ENCODE measurements around the gene ACAA2. TPM values are rescaled to one million over a fixed set of nuclear protein-coding genes. Genes with fewer than 3 reads are reported as not detected.
"Not testable (repeated sequence)": the region's sequence is repeated elsewhere in the genome, so short reads cannot be mapped to it uniquely, and the experiment has no call there.

ACAA2 gene
- total and polyA plus RNA-seq, 4 donors, result 38.6 to 57.0 (median 47.8) TPM

DNA sequence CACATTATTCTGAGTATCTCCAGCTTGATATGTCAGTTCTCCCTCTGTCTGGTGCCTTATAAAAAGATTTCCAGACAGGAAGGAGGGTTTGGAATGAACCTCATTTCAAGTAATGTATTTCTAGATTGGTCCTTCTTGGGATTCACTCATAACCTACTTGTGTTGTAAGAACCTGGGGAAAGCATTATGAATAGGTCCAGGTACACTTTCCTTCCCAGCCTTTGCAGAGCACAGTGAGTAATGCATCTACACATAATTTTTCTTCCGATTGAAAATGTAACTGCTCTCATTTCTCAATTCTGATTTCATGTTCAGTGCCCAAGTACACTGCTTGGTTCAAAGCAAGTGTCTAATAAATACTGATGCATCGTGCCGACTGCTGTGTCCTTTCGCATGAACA, 25.0 kb upstream of the ACAA2 start:
- Histone ChIP-seq H3K27ac (ENCODE audit: low read depth, low read length) (no peak overlapping the region), H3K4me1 (ENCODE audit: control insufficient read depth, insufficient read depth, low read length) (peaks cover 5% of the 10 kb centered on the region), H3K4me3 (ENCODE audit: low read depth, low read length) (no peak overlapping the region), H3K36me3 (ENCODE audit: control insufficient read depth, insufficient read depth, low read length) (no peaks in the 10 kb centered on the region), H3K27me3 (ENCODE audit: control insufficient read depth, insufficient read depth, low read length) (no peaks in the 10 kb centered on the region), H3K9me3 (ENCODE audit: control insufficient read depth, insufficient read depth, low read length) (no peaks in the 10 kb centered on the region)
- DNase-seq (ENCODE audit: low read depth in 4 of 6, low spot score in 6 of 6), result peak in 1 of 6 donors; percentile 23
- WGBS (ENCODE audit: insufficient coverage), result 100% methylated on average over 1 of the region's 4 CpGs

DNA sequence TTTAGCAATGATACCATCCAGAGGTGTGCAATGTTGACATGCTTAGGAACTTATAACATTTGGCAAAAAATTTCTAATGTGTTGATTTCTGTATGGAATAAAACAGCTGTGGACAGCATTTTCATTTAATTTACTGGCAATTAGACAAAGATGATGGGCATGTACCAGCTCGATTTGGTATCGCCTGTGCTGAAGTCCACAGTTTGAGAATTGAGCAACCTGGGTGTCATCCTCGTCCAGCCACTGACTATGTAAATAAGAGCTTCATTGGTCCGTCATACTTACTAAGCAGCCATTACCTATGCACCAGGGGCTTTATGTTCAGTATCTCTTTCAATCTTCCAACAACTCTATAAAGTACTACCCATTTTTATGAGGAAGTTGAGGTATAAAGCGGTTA, 24.6 kb upstream of the ACAA2 start:
- H3K4me3 ChIP-seq (ENCODE audit: low read depth, low read length), result no peak overlapping the region
- no peaks in the 10 kb centered on the region for H3K36me3 ChIP-seq (ENCODE audit: control insufficient read depth, insufficient read depth, low read length)
- DNase-seq (ENCODE audit: low read depth in 4 of 6, low spot score in 6 of 6), result no peak
- H3K27me3 ChIP-seq (ENCODE audit: control insufficient read depth, insufficient read depth, low read length), result no peaks in the 10 kb centered on the region
- no peak overlapping the region for H3K27ac ChIP-seq (ENCODE audit: low read depth, low read length)
- H3K4me1 ChIP-seq (ENCODE audit: control insufficient read depth, insufficient read depth, low read length), result peaks cover 5% of the 10 kb centered on the region
- WGBS (ENCODE audit: insufficient coverage), result 89% methylated on average over 3 of the region's 5 CpGs
- H3K9me3 ChIP-seq (ENCODE audit: control insufficient read depth, insufficient read depth, low read length), result no peaks in the 10 kb centered on the region

DNA sequence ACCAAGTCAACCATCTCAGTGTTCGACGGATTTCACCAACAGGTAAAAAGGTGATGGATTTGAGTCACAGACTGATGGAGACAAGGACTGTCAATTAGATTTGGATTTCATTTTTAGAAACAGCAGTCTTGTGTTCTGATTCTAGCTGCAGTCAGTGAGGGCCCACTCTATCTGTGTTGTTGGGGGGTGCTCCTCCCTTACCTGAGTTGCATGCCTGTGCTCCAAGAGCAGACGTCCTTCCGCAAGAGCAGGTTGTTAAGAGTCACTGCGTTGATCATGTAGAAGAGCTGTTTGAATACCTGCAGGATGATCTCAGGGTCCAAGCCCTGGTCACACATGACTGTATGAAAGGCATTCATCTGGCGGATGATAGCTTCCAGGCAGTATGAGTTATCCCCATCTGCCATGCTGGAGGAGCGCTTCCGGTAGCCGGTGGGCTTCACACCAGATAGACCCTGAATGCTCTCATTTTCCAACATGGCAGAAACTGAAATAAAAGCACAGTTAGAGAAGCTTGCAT, 24.0 kb upstream of the ACAA2 start:
- H3K4me1 ChIP-seq (ENCODE audit: control insufficient read depth, insufficient read depth, low read length); H3K27ac ChIP-seq (ENCODE audit: low read depth, low read length); DNase-seq (ENCODE audit: low read depth in 4 of 6, low spot score in 6 of 6); H3K9me3 ChIP-seq (ENCODE audit: control insufficient read depth, insufficient read depth, low read length); H3K4me3 ChIP-seq (ENCODE audit: low read depth, low read length); H3K36me3 ChIP-seq (ENCODE audit: control insufficient read depth, insufficient read depth, low read length); H3K27me3 ChIP-seq (ENCODE audit: control insufficient read depth, insufficient read depth, low read length): not testable (repeated sequence)
- 94% methylated on average over 7 of the region's 9 CpGs for whole genome bisulfite sequencing (ENCODE audit: insufficient coverage)

DNA sequence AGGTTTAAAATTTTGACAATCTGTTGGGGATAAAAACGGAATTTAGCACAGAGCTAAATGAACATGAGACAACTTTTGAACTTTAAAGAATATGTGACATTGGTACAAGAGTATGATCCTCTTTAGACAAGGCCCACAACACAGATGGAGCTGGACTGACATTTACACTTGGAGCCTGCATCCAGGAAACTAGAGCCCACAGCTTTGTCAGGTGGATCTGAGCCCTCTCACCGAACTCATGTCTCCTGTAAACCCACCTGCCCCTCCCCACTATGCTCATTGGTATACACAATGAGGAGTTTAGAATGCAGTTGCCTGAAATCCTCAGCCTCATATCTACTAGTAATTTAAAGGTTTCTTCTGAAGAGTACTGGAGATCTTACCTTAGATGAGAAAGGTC, 22.1 kb upstream of the ACAA2 start:
- Histone ChIP-seq H3K27me3 (ENCODE audit: control insufficient read depth, insufficient read depth, low read length) (no peaks in the 10 kb centered on the region), H3K9me3 (ENCODE audit: control insufficient read depth, insufficient read depth, low read length) (peaks cover 2% of the 10 kb centered on the region), H3K27ac (ENCODE audit: low read depth, low read length) (no peak overlapping the region), H3K4me3 (ENCODE audit: low read depth, low read length) (no peak overlapping the region), H3K4me1 (ENCODE audit: control insufficient read depth, insufficient read depth, low read length) (no peaks in the 10 kb centered on the region), H3K36me3 (ENCODE audit: control insufficient read depth, insufficient read depth, low read length) (no peaks in the 10 kb centered on the region)
- DNase-seq (ENCODE audit: low read depth in 4 of 6, low spot score in 6 of 6), result no peak
- WGBS (ENCODE audit: insufficient coverage), result no CpG with 5 or more reads among the region's 2 CpGs

DNA sequence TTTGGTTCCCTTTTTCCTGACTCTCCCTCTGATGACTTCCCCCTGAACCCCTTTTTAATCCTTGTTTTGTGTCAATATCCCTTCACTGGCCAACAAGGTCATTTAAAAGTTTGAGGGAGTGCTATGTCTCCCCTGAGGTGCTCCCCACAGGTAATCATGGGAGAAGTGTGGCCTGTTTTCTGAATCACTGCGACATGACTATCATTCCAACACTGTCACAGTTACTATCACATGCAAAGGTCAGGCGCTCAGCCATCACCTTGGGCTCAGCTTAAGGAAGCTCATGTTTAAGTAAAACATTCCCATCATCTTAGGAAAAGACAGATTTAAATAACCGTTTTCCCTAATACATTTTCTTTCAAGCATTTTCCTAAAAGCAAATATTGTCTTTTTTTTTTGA, 20.9 kb upstream of the ACAA2 start:
- 33% methylated on average over 3 of the region's 3 CpGs for WGBS (ENCODE audit: insufficient coverage)
- no peak for DNase-seq (ENCODE audit: low read depth in 4 of 6, low spot score in 6 of 6)
- no peaks in the 10 kb centered on the region for H3K4me1 ChIP-seq (ENCODE audit: control insufficient read depth, insufficient read depth, low read length)
- H3K36me3 ChIP-seq (ENCODE audit: control insufficient read depth, insufficient read depth, low read length), result no peaks in the 10 kb centered on the region
- H3K27ac ChIP-seq (ENCODE audit: low read depth, low read length), result no peak overlapping the region
- H3K4me3 ChIP-seq (ENCODE audit: low read depth, low read length), result no peak overlapping the region
- H3K9me3 ChIP-seq (ENCODE audit: control insufficient read depth, insufficient read depth, low read length), result peaks cover 2% of the 10 kb centered on the region
- H3K27me3 ChIP-seq (ENCODE audit: control insufficient read depth, insufficient read depth, low read length), result no peaks in the 10 kb centered on the region

DNA sequence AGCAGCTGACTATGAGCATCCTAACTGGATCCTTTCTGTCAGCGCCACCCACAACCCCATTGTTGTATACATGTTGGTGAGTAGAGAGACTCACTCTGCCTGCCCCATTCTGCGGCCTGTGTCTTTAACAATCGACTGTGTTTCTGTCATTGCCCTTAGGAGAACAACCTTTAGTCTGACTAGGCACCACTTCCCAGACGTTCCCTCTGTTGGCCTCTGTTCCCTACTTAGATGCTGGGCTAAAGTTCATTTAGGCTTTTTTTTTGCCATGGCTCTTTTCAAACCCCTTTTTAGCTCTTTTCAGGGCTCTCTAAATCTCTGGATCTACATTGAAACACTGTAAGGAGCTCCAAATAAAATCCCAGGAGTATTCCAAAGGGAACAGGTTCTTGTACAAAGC, 20.5 kb upstream of the ACAA2 start:
- no peak overlapping the region for H3K27ac ChIP-seq (ENCODE audit: low read depth, low read length)
- WGBS (ENCODE audit: insufficient coverage), result 87% methylated on average over 3 of the region's 4 CpGs
- H3K4me3 ChIP-seq (ENCODE audit: low read depth, low read length), result no peak overlapping the region
- no peaks in the 10 kb centered on the region for H3K4me1 ChIP-seq (ENCODE audit: control insufficient read depth, insufficient read depth, low read length)
- no peaks in the 10 kb centered on the region for H3K36me3 ChIP-seq (ENCODE audit: control insufficient read depth, insufficient read depth, low read length)
- DNase-seq (ENCODE audit: low read depth in 4 of 6, low spot score in 6 of 6), result no peak
- peaks cover 2% of the 10 kb centered on the region for H3K9me3 ChIP-seq (ENCODE audit: control insufficient read depth, insufficient read depth, low read length)
- H3K27me3 ChIP-seq (ENCODE audit: control insufficient read depth, insufficient read depth, low read length), result no peaks in the 10 kb centered on the region

DNA sequence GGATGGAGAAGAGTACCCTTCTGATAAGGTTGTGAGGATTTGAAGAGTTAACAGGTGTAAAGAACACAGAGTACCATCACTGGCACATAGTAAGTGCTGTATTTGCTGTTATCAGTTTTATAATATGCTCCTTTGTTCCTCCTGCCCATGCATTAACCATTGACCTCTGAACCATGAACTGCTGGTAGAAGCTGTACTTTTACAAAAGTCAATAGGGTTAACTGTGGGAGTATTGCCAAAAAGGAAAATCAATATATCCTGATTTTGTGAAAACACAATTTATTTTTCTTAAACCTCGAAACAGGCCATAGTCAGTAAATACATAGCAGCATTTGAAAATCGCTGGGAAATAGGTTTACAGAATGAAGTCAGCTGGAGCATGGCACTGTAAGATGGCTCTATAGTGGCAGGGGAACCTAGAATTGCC, 18.9 kb upstream of the ACAA2 start:
- Histone ChIP-seq H3K9me3 (ENCODE audit: control insufficient read depth, insufficient read depth, low read length) (peaks cover 7% of the 10 kb centered on the region), H3K27me3 (ENCODE audit: control insufficient read depth, insufficient read depth, low read length) (no peaks in the 10 kb centered on the region), H3K36me3 (ENCODE audit: control insufficient read depth, insufficient read depth, low read length) (no peaks in the 10 kb centered on the region), H3K27ac (ENCODE audit: low read depth, low read length) (no peak overlapping the region), H3K4me3 (ENCODE audit: low read depth, low read length) (no peak overlapping the region), H3K4me1 (ENCODE audit: control insufficient read depth, insufficient read depth, low read length) (no peaks in the 10 kb centered on the region)
- no CpG with 5 or more reads among the region's 2 CpGs for WGBS (ENCODE audit: insufficient coverage)
- no peak for DNase-seq (ENCODE audit: low read depth in 4 of 6, low spot score in 6 of 6)

DNA sequence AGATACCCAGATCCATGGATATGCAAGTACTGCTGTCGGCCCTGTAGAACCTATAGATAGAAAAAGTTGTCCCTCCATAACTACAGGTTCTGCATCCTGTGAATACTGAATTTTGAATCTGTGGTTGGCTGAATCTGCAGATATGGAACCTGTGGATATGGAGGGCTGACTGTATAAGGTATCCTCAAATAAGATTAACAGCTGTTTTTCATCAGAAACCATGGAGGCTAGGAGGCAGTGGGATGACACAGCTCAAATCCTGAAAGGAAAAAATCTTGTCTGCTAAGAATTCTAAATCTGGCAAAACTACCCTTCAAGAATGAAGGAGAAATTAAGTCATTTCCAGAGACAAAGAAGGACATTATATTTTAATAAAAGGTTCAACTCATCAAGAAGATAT, 14.7 kb upstream of the ACAA2 start:
- DNase-seq (ENCODE audit: low read depth in 4 of 6, low spot score in 6 of 6), result no peak
- WGBS (ENCODE audit: insufficient coverage), result no CpG with 5 or more reads among the region's 1 CpG
- H3K27me3 ChIP-seq (ENCODE audit: control insufficient read depth, insufficient read depth, low read length), result no peaks in the 10 kb centered on the region

DNA sequence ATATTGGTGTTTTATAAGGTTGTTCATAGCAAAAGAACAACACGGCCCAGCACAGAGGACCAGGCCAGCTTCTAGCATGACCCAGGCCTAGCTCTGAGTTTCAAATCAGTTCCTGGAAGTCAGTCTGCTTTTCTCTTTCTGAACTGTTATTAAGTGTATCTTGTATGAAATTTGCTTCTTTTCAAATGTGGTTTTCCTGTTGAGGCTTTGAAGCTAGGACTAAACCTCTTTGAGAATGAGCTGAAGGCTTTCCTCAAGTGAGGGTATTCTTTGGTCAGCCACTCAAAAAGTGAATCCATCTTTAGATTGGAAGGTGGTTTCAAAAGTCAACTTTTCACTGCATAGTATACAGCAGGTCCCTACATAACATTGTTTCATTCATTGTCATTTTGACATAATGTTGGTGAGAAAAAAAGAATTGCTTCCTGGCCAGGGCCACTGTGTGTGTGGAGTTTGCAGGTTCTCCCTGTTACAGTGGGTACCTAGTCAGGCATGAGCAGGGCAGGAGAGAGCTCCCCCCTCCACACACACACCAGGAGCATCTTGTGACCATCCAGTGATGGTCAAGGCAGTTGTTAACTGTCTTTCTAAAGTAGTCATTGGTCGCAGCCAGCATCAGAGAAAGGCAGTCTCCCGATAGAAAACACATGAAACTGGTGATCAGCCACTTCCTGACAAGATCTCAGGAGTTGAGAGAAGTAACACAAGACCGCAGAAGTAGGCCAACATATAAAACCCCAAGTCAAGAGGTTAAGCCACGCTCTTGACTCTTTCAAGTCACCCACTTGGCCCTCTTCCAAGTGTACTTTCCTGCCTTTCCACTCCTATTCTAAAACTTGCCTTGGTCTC, 6.7 kb upstream of the ACAA2 start:
- Histone ChIP-seq H3K9me3 (ENCODE audit: control insufficient read depth, insufficient read depth, low read length) (no peaks in the 10 kb centered on the region), H3K27ac (ENCODE audit: low read depth, low read length) (no peak overlapping the region), H3K27me3 (ENCODE audit: control insufficient read depth, insufficient read depth, low read length) (no peaks in the 10 kb centered on the region), H3K36me3 (ENCODE audit: control insufficient read depth, insufficient read depth, low read length) (no peaks in the 10 kb centered on the region), H3K4me1 (ENCODE audit: control insufficient read depth, insufficient read depth, low read length) (no peaks in the 10 kb centered on the region), H3K4me3 (ENCODE audit: low read depth, low read length) (no peak overlapping the region)
- no peak for DNase-seq (ENCODE audit: low read depth in 4 of 6, low spot score in 6 of 6)
- WGBS (ENCODE audit: insufficient coverage), result 94% methylated on average over 5 of the region's 5 CpGs

More for the DNA sequence above, 14.7 kb upstream of the ACAA2 start:
- Histone ChIP-seq H3K4me1 (ENCODE audit: control insufficient read depth, insufficient read depth, low read length) (no peaks in the 10 kb centered on the region), H3K9me3 (ENCODE audit: control insufficient read depth, insufficient read depth, low read length) (peaks cover 8% of the 10 kb centered on the region), H3K27ac (ENCODE audit: low read depth, low read length) (no peak overlapping the region), H3K4me3 (ENCODE audit: low read depth, low read length) (no peak overlapping the region), H3K36me3 (ENCODE audit: control insufficient read depth, insufficient read depth, low read length) (no peaks in the 10 kb centered on the region)

DNA sequence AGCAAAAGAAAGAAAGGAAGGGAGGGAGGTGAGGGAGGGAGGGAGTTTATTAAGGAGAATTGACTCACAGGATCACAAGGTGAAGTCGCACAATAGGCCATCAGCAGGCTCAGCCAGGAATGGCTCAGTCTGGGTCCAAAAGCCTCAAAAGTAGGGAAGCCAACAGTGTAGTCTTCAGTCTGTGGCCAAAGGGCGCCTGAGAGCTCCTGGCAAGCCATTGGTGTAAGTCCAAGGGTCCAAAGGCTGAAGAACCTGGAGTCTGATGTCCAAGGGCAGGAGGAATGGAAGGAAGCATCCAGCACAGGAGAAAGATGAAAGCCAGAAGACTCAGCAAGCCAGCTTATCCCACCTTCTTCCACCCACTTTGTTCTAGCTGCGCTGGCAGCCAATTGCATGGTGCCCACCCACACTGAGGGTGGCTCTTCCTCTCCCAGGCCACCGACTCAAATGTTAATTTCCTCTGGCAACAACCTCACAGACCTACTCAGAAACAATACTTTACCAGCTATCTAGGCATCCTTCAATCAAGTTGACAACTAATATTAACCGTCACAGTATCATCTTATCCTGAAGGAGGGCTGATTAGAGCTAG, 5.8 kb upstream of the ACAA2 start:
- no peaks in the 10 kb centered on the region for H3K4me1 ChIP-seq (ENCODE audit: control insufficient read depth, insufficient read depth, low read length)
- no peak overlapping the region for H3K4me3 ChIP-seq (ENCODE audit: low read depth, low read length)
- H3K36me3 ChIP-seq (ENCODE audit: control insufficient read depth, insufficient read depth, low read length), result no peaks in the 10 kb centered on the region
- whole genome bisulfite sequencing (ENCODE audit: insufficient coverage), result 91% methylated on average over 4 of the region's 5 CpGs
- no peak for DNase-seq (ENCODE audit: low read depth in 4 of 6, low spot score in 6 of 6)
- no peaks in the 10 kb centered on the region for H3K27me3 ChIP-seq (ENCODE audit: control insufficient read depth, insufficient read depth, low read length)
- no peaks in the 10 kb centered on the region for H3K9me3 ChIP-seq (ENCODE audit: control insufficient read depth, insufficient read depth, low read length)
- H3K27ac ChIP-seq (ENCODE audit: low read depth, low read length), result no peak overlapping the region
